HL-60/S4 treated with phorbol 12-myristate 13-acetate at 8.2 ng/mL for 4 days and 3 days (cell line): Measurements from ENCODE around the gene SDHAF1.
"Not testable (repeated sequence)": the region's sequence is repeated elsewhere in the genome, so short reads cannot be mapped to it uniquely, and the experiment has no call there.

Experiments
- in situ Hi-C: fragments of 300-500 bp; cut with MboI; formaldehyde crosslinking; loops from 2 replicates; pipeline ENCODE4 v1.15.0; 2022; ENCODE audit warnings: low sequenced_read_pairs

Gene SDHAF1

DNA sequence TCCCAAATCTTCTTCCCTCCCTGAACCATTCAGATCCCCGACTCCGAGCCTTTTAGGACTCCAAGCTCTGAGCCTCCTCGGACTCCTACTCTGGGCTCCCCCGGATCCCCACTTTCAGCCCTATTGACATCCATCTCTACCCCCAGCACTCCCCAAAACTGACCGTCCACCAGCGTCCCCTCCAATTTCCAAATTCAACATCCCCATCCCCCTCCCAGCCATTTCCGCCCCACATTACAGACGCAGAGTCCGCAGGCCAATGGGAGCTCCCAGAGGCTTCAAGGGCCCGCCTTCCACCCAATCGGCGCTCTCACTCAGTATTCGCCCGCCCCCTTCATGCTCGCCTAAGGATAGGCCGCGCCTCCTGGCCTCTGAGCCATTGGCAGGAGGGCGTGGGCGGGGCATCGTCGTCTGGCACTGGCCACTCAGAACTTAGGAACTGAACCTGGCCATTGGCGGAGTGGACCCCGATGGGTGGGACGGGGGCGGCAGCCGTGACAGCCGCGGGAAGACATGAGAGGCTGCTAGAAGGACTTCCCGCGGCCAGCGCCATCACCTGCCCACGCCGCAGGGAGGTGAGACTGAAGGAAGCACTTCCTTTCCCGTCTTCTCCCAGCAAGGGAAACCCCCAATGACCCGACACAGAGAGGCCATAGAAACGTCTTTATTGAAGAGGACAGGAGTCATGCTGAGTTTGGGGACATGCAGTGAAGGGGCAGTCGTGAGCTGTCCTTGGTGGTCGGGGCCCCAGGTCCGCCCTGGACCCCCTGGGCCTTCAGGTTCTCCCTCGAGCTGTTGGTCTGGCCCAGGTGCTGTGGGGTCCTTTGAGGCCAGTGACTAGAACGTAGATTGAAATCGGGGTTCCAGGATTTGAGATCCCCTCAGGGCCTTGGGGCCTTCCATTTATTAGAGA lies 19.3 kb downstream of the SDHAF1 start, which contains the start of gene ALKBH6:
ALKBH6 (minus strand) TSS at position 202 of the 913 bp plus-strand sequence. CDS start 816 bp downstream, outside the sequence.
- in situ Hi-C loops = no loop called here

DNA sequence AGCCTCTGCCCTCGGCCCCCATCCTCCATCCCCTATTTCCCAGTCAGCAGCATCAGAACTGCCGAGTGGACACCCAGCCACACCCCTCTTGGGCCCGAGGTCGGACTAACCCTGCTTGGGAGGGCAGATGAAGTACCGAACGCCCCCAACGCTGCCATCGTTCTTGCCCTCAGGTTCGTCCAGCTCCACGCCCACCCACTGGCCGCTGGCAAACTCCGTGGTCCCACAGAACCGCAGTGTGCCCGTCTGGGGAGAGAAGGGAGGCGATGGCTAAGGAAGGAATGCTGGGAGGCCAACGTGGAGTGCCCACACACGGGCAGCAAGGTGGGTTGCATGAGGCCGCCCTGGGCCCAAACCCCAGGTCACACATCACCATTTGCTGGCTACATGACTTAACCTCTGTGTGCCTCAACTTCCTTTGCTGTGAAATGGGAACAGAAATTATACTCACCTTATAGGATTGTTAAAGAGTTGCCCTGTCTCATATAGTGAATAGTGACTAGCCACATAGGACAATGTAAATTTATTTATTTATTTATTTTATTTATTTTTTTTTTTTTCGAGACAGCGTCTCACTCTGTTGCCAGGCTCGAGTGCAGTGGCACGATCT lies 24.2 kb downstream of the SDHAF1 start:
- in situ Hi-C loops = no loop called here

DNA sequence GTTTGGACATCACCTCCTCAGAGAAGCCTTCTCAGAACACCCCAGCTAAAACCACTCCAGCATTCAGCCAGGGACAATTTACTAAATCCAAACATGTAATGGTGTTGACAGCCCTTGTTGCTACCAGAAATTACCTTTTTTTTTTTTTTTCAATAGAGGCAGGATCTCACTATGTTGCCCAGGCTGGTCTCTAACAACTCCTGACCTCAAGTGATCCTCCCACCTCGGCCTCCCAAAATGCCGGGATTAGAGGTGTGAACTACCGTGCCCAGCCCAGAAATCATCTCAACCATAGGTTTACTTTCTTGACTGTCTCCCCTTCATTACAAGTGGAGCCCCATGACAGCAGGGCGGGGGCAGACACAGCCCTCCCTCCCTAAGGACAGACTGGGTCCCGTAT lies 28.4 kb downstream of the SDHAF1 start:
- in situ Hi-C loops = no loop called here

DNA sequence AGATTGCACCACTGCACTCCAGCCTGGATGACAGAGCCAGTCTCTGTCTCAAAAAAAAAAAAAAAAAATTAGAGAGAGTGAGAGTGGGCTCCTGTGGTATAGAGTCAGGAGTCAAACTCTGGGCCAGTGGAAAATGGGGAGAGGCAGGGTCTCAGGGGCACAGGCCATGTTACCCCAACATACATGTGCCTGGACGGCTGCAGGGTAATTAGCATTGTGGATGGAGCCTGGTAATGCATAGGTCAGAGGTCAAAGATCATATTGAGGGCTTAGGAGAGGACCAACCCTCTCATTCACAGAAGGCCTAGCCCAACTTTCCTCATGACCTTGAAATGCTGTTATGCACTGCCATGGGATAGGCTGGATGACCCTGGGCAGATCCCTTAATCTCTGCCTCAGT lies 30.6 kb downstream of the SDHAF1 start:
- in situ Hi-C loops = no loop called here

DNA sequence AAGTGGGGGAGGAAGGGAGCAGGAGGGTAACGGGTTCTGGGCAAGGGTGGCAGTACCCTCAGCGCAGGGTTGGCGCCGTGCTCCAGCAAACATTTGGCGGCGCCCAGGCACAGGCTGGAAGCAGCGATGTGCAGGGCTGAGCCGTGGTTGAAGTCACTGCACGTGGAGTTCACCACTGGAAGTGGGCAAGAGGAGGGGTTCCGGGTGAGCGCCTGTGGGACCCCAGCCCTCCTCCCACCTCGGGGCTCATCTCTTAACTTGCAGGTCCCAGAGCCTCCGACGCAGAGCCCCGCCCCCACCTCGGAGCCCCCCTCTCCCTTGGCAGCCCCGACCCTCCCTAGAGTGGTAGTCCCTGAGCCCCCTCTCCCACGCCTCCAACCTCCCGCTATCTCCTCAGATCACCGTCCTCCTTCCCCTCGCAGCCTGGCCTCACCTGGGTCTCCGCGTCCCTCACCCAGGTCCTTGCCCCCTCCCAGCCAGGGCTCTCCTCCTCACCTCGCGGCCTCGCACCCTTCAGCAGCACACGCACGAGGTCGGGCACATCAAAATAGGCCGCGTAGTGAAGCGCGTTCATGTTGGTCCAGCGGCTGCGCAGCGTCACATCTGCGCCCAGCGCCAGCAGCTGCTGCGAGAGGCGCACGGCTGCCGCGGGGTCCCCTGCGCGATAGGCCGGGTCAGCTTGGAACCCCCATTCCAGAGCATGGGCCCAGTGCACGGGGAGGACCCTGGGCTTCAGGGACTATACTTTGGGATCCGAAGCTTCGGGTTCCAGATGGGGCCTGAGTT lies 31.3 kb downstream of the SDHAF1 start:
- in situ Hi-C loops = no loop called here

DNA sequence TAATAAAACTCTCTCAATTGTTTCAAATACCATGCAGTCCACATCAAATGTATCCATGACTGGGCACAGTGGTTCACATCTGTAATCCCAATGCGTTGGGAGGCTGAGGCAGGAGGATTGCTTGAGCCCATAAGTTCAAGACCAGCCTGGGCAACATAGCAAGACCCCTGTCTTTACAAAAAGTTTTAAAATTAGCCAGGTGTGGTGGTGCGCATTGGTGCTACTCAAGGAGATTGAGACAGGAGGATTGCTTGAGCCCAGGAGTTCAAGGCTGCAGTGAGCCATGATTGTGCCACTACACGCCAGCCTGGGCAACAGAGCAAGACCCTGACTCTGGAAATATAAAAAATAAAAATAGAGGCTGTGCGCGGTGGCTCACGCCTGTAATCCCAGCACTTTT lies 32.7 kb downstream of the SDHAF1 start:
- in situ Hi-C loops = no loop called here

DNA sequence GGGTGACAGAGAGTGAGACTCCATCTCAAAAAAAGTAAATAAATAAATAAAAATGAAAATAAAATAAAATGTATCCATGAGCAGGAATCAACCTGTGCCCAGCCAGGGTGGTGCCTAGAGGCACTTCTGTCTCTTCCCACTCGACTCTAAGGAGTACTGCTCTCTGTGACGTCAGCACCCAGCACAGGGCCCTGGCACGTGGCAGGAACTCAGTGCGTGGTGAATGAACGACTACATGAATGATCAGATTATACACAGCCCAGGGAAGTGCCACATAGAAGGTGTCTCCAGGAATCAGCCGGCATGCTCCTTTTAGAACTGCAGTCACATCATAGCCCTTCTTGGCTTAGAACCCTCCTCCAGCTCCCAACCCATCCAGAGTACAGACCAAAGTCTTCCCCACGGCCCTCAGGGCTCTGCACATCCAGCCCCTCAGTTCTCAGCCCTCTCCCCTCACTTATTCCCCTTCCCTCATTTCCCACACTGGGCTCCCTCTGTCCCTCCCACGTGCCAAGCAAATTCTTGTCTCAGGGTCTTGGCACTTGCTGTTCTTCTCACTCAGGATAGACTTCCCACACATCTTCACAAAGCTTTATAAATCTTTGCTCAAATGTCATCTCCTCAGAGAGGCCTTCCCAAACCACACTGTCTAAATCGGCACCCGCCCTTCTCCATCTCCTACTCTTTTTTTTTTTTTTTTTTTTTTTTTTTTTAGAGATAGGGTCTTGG lies 33.5 kb downstream of the SDHAF1 start:
- in situ Hi-C loops = no loop called here

DNA sequence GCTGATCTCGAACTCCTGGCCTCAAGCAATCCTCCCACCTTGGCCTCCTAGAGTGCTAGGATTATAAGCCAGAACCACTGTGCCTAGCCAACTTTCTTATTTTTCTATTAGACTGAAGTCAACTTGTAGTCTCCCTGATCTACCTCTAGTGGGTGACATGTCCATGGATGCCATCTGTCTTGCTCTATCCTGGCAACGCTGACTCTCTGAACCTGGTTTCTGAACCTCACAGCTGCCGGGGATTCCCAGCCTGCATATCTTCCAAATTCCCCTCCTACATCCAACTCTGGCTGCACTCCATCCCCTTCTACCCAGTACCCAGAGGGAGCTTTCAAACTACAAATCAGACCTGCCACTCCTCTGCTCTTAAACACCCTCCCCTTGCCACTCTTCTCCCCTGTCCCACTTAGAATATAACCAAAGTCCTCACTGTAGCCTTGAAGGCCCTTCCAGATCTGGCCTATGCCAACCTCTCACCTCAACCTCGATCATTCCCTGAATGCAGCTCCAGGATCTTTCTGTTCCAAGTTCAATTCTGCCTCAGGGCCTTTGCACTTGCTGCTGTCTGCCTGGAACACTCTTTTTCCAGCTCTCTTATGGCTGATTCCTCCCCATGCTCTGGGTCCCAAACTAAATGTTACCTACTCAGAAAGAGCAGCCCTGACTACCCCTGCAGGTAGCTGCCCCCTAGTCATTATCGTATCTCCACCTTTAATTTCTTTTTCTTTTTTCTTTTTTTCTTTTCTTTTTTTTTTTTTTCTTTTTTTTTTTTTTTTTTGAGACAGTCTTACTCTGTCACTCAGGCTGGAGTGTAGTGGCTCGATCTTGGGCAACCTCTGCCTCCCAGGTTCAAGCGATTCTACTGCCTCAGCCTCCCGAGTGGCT lies 35.5 kb downstream of the SDHAF1 start:
- in situ Hi-C loops = no loop called here

DNA sequence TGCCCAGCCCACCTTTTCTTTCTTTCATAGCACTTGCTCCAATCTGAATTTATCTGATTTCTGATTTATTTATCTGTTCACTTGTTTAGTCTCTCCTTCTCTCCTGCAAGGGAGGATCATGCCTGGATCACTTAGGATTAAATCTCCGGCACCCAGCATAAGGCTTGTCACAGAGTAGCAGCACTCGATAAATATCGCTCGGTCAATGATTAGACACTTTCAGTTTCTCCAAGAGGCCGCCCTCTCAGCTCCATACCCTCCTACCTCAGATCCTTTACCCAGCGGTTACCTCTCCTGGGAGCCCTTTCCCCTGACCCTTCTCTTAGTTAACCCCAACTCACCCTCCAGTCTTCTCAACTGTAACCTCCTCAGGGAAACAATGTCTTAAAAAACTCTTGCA lies 36.3 kb downstream of the SDHAF1 start:
- in situ Hi-C loops = no loop called here

DNA sequence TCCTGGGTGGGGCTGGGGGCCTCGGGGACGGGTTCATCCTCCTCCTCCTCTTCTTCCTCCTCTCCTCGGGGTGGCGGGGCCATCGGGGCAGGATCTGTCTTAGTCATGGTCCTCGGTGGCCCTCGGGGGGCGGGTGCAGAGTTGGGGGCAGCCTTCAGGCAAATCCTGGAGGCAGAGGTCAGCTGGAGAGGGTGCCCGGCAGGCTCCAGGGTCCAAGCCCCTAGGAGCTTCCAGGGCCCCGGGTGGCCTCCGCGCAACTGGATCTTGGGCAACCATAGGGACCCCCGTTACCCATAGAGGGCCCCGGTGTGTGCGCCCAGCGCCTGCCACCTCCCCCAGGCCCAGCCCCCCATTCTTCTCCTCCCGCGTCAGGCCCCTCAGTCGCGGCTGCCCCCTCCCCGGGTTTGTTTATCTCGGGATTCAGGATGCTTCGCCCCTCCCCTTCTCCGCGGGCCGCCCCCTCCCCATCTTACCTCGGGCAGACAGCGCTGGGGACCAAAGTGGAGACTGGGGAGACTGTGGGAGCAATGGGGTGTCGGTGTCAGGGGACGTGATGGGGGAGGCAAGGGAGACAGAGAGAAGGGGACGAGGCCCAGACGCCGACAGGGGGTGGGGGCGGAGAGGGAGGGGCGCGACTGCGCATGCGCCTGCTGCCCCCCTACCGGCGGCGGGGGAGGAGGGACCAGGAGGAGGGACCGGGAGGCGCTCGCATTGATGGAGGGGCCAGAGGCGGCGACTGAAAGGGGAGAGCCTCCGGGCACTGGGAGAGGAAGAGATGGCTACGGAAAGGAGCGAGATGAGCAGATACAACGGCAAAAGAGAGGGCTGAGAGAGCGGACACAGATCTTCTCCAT lies 37.5 kb downstream of the SDHAF1 start, which contains the start of gene CLIP3:
CLIP3 (minus strand) TSS at position 623 of the 854 bp plus-strand sequence; CDS start at position 107, 516 bp downstream.
- in situ Hi-C loops = no loop called here

DNA sequence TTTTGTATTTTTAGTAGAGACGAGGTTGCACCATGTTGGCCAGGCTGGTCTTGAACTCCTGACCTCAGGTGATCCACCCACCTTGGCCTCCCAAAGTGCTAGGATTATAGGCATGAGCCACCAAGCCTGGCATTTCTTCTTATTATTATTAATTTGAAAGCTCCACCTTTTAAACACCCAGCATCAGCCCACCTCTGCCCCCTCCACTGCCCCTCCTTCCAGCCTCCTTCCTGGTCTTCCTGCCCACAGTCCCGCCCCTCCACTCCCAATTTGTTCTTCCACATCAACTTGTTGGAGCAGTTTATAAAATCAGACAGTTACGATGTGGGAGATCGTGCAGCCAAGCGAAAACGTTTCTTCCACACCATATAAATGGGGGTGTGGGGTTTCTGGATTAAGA lies 45.5 kb downstream of the SDHAF1 start:
- in situ Hi-C loops = no loop called here

DNA sequence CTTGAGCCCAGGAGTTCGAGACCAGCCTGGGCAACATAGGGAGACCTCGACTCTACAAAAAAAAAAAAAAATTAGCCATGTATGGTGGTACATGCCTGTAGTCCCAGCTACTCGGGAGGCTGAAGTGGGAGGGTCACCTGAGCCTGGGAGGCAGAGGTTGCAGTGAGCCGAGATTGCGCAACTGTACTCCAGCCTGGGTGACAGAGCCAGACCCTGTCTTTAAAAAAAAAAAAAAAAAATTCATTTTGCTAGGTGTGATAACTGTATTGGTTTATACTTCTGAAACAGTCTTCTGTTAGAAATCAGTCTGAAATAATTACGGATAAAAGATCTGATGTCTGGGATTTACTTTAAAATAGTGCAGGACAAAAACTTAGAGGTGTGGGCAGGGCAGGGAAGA lies 46.1 kb downstream of the SDHAF1 start:
- in situ Hi-C loops = not testable (repeated sequence)

DNA sequence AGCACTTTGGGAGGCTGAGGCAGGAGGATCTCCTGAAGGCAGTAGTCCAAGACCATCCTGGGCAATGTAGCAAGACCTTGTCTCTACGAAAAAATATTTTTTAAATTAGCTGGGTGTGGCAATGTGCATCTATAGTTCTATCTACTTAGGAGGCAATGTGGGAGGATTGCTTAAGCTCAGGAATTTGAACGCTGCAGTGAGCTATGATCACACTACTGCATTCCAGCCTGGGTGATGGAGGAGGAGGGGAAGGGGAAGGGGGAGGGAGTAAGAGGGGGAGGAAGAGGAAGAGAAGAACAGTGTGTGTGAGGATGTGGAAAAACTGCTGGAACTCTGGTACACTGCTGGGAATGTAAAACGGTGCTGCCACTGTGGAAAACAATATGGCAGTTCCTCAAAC lies 46.8 kb downstream of the SDHAF1 start:
- in situ Hi-C loops = no loop called here

DNA sequence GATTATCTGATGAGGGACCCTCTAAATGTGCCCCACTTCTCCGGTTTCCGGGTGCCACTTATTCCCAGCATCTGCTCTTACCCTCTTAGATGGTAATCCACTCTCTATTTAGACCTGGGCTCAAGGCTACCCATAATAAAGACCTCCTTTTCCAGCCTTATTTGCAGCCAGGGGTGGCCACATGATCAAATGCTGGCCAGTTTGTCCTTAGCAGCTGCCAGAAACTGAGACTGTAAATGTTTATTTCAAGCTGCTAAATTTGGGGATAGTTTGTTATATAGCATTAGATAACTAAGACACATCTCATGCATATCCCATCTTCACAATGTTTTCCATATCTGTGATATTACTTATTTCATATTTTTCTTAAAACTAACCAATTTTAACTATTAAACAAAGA lies 49.0 kb downstream of the SDHAF1 start:
- in situ Hi-C loops = no loop called here
